Stimulated activated CD8-positive, alpha-beta memory T cell treated with anti-CD3 and anti-CD28 coated beads, Interleukin-15, amount 100 ng/mL, for 24 hours (primary cell): ENCODE results near the gene GYS2.

Experiments
- DNase-seq: peaks from one replicate; pipeline ENCODE4 v3.0.0-alpha.2; 2020; ENCODE audit warnings: low read depth

The GYS2 gene

DNA sequence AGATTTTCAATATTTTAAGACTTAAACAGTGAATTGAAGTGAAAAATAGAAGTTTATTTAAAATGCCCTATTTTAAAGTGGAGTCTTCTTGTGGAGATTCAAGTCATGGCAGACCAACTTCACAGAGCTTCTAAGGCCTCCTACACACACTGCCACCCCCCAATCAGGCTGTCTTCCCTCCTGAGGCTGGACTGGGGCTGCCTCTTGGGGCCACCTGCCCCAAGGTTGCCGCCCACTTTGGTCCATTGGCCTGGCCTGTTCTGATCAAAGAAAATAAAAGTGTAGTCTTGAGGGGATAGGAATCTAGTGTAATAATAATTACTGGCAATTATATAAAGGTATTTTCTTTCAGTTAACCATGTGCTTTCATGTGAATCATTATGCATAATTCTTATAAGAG is 101.8 kb downstream of the GYS2 start:
- no peak for DNase-seq

DNA sequence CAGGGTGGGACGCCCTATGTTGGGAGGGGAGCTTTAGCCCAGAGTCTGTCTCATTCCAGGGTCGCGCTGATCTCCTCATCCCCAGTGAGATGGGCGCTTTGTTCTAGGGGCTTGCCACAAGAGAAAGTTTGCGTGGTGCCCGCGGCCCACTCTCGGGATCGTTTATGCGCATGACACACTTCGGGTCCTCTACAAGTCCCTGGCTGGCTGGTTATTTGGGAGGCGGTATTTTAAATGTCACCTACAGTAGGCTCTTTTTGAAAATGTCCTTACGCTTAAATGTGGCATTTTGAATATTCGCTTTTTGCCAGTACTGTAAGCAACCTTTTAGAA is 102.5 kb downstream of the GYS2 start:
- DNase-seq: no peak

DNA sequence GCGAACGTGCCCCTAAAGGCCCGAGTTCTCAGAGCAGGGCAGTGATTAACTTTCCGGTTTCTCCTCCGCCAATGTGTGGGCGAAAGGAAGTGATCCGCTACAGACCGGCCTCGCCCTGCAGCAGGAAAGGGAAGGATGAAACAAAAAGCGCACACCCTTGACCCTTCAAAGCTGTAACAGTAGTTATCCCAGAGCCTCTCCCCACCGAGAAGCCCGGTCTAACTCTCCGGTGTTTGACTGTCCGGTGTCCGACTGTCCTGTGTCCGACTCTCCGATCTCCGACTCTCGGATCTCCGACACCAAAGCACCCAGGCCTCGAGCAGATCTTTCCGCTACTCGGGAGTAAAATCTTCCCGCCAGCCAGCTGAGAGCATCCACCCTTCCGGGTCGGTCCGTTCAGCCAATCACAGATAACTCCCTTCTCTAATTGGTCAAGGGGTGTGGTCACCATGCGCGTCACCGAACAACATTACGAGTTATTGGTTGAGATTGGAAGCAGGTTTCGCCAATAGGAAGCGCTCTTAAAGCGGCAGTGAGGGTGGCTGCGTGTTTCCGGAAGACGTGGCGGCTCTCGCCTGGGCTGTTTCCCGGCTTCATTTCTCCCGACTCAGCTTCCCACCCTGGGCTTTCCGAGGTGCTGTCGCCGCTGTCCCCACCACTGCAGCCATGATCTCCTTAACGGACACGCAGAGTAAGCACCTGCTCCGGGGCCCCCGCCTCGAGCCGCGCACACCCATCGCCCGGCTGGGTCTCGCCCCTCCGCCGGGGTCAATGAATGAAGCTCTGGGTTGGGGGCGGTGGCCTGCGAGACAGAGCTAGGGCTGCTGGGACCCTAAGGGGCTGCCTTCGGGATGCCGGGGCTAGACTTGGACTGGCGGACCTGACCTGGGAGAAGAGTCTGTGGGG is 103.1 kb downstream of the GYS2 start, which contains the start of the genes GOLT1B and RECQL:
Gene GOLT1B, plus strand, starts transcription at position 532 of the 906 bp plus-strand sequence. Its CDS starts 135 bp downstream, at position 667.
Gene RECQL, minus strand, starts transcription at position 378 of the 906 bp plus-strand sequence. CDS start 2,065 bp downstream, outside the sequence.
- peak; percentile 56 for DNase-seq

DNA sequence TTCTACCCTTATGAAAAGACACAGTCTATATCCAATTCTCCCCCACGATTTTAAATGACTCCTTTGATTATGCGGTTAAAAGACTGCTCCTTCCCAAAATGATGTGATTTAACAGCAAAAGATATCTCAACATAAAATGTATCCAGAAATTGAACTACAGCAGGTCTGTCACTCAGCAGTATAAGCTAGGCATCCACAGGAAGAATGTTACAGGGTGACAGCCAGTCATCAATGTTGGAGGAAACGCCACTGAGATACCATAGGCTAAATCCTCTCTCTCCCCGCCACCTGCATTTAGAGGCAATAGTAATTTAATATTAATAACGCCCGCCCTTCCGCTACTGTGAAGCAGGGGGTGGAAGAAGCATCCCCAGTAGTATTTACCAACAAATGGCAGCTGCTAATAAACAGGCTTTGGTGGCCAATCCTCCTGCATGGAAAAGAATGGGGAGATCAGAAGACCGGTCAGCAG is 103.8 kb downstream of the GYS2 start:
- no peak for DNase-seq

DNA sequence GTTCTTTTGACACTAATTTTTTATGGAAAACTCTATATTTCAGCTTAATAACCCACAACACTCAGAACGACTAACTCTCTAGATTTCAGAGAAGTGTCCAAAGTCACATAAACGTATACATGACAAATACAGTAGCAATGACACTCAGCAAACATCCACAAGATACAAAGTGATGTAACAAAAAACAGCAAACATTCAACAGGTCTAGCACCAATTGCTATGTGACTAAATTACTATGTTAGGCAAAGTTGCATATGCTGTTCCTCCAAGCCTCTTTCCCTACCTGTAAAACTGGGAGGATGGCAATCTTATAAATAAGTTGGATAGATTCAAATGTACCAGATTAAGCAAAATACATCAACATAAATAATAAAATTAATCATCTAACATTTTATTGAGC is 104.9 kb downstream of the GYS2 start:
- DNase-seq: no peak
